HG03457 (cell line): ENCODE measurements around the gene SAMD10.

Experiments
- ATAC-seq: cut with Tn5 transposase; IDR thresholded peaks from one replicate; pipeline ENCODE4 v1.9.1; 2021; ENCODE audit warnings: moderate number of reproducible peaks; ENCODE audit not compliant: unreplicated experiment

SAMD10 gene

GRCh38 chr20:63957690-63958441, 21.6 kb downstream of the SAMD10 start:
- ATAC-seq: no peak

GRCh38 chr20:63957004-63957689, 22.3 kb downstream of the SAMD10 start:
- ATAC-seq: no peak

GRCh38 chr20:63956664-63957003, 22.8 kb downstream of the SAMD10 start:
- ATAC-seq: no peak

- ATAC-seq: peak; percentile 47
Observed at GRCh38 chr20:63955827-63956663, 23.4 kb downstream of the SAMD10 start, which contains the start of gene UCKL1. Gene UCKL1 (minus strand): TSS chr20:63956416. CDS start chr20:63956372, 44 bp downstream.

GRCh38 chr20:63955281-63955826, 24.1 kb downstream of the SAMD10 start:
- peak; percentile 5 for ATAC-seq

- no peak for ATAC-seq
Observed at GRCh38 chr20:63953764-63954429, 25.5 kb downstream of the SAMD10 start.

GRCh38 chr20:63952769-63953168, 26.7 kb downstream of the SAMD10 start:
- no peak for ATAC-seq

GRCh38 chr20:63952210-63952535, 27.3 kb downstream of the SAMD10 start:
- no peak for ATAC-seq

- no peak for ATAC-seq
Observed at GRCh38 chr20:63951398-63952209, 27.8 kb downstream of the SAMD10 start.

- no peak for ATAC-seq
Observed at GRCh38 chr20:63950701-63951397, 28.6 kb downstream of the SAMD10 start.

- no peak for ATAC-seq
Observed at GRCh38 chr20:63947638-63948456, 31.6 kb downstream of the SAMD10 start.

GRCh38 chr20:63946986-63947637, 32.3 kb downstream of the SAMD10 start:
- ATAC-seq: no peak

GRCh38 chr20:63945921-63946920, 33.2 kb downstream of the SAMD10 start:
- no peak for ATAC-seq

GRCh38 chr20:63945031-63945658, 34.3 kb downstream of the SAMD10 start:
- ATAC-seq: no peak

- no peak for ATAC-seq
Observed at GRCh38 chr20:63944078-63944941, 35.1 kb downstream of the SAMD10 start.

GRCh38 chr20:63943808-63944077, 35.7 kb downstream of the SAMD10 start:
- ATAC-seq: no peak
